Neuron (in vitro differentiated cells): Measurements from ENCODE around the gene ZNF318.
"Not testable (repeated sequence)": the region's sequence is repeated elsewhere in the genome, so short reads cannot be mapped to it uniquely, and the experiment has no call there.

ENCODE experiments used
- H2AFZ ChIP-seq: one replicate; pipeline ENCODE4 v1.6.1; 2013; ENCODE audit warnings: low read depth, mild to moderate bottlenecking, inconsistent platforms, low read length, moderate library complexity
- H3K27me3 ChIP-seq: one replicate; pipeline ENCODE4 v1.6.1; 2013; ENCODE audit warnings: low read length; ENCODE audit not compliant: insufficient read depth
- H3K36me3 ChIP-seq: one replicate; pipeline ENCODE4 v1.6.1; 2013; ENCODE audit warnings: low read length; ENCODE audit not compliant: insufficient read depth
- H3K4me1 ChIP-seq: one replicate; pipeline ENCODE4 v1.6.1; 2013; ENCODE audit warnings: low read length; ENCODE audit not compliant: insufficient read depth
- H3K4me3 ChIP-seq: 2 replicates; pipeline ENCODE4 v1.5.1; 2013; ENCODE audit warnings: mild to moderate bottlenecking, low read length, moderate library complexity
- H3K9me3 ChIP-seq: one replicate; pipeline ENCODE4 v1.6.1; 2013; ENCODE audit warnings: low read length

The ZNF318 gene

DNA sequence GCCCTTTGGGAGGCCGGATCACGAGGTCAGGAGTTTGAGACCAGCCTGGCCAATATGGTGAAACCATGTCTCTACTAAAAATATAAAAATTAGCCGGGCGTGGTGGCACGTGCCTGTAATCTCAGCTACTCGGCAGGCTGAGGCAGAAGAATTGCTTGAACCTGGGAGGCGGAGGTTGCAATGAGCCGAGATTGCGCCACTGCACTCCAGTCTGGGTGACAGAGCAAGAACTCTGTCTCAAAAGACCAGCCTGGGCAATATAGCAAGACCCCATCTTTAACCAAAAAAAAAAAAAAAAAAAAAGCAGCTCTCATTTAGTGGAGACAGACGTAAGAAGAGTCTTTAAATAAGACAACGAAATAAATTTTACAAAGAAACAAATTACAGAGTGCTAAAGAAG is 23.2 kb downstream of the ZNF318 start:
- H3K36me3 ChIP-seq, result peaks cover 69% of the 10 kb centered on the region
- H3K4me3 ChIP-seq, H2AFZ ChIP-seq, H3K4me1 ChIP-seq, H3K27me3 ChIP-seq, H3K9me3 ChIP-seq: not testable (repeated sequence)

DNA sequence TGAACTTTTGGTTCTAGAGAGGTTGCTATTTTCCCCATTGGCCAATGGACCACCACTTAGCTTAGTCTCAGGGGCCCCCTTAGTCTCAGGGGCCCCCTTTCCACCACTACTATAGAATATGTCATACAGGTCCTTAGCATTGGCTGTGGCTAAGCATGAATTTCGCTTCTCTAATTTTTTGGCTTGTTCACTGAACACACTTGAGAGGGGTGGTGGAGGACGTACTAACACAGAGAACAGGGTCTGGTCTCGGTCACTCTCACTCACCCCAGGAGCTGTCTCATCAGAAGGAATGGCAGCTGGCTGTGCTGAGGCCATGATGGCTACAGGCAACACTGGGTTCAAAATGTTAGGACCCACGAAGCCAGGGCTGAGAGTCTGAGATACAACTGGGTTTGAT is 30.3 kb downstream of the ZNF318 start:
- H3K27me3 ChIP-seq, result no peaks in the 10 kb centered on the region
- no peak overlapping the region for H2AFZ ChIP-seq
- no peaks in the 10 kb centered on the region for H3K4me1 ChIP-seq
- H3K36me3 ChIP-seq, result peaks cover 67% of the 10 kb centered on the region
- H3K9me3 ChIP-seq, result no peaks in the 10 kb centered on the region
- H3K4me3 ChIP-seq, result no peak overlapping the region

DNA sequence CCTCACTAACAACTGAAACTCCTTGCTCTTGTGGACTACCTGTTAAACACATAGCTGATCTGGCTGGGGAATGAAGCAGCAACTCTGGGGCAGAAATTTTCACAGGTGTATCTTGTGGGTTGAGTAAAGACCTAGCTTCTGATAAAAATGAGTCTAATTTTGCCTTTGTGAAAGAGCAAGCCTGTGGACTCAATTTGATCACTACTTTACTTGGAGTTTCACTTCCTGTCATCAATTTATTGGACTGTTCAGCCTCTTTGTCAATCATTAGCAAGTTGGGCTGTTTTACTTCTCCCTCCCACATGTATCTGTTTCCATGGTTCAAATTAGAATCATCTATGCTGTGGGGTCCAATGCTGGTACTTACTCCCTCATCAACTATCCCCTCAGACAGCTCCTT is 31.2 kb downstream of the ZNF318 start:
- Histone ChIP-seq H3K4me1 (no peaks in the 10 kb centered on the region), H3K4me3 (no peak overlapping the region), H2AFZ (no peak overlapping the region), H3K9me3 (no peaks in the 10 kb centered on the region), H3K27me3 (no peaks in the 10 kb centered on the region), H3K36me3 (peaks cover 61% of the 10 kb centered on the region)

DNA sequence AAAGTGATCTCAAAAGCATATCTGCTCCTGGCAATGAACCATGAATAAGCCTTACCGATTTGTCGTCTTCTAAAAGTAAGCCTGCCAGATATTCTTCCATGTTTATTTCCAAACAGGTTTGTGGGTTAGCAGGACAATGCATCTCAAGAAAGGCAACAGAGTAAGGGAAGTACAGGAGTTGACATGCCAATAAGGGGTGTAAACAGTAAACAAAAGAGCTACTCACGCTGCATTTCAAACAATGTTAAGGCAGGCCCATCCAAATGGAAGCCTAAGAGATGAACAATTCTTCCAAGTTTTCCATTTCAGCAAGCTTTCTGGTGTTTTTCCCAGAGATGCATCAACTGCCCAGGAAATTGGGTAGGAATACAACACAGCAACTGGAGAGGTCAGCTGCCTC is 33.1 kb downstream of the ZNF318 start:
- Histone ChIP-seq H3K36me3 (peaks cover 44% of the 10 kb centered on the region), H3K4me1 (no peaks in the 10 kb centered on the region), H3K9me3 (no peaks in the 10 kb centered on the region), H3K27me3 (no peaks in the 10 kb centered on the region), H3K4me3 (no peak overlapping the region), H2AFZ (no peak overlapping the region)

DNA sequence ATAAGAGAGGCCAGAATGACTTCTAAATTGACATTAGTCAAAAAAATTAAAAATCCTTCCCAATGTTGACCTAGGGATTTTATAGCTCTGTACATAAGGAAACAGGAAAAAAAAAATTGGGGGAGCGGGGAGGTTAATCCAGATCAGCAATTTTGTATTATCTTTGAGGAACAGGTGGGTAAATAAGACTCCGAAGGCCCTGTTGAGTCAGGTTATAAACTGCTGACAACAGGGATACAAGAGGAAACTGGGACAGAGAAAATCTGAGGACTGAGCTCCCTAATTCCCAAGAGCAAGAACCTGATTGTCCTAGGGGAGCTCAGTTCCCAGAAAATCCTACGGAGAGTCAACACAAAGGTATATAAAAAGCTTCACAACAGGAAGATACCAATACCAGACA is 34.0 kb downstream of the ZNF318 start:
- no peaks in the 10 kb centered on the region for H3K27me3 ChIP-seq
- H3K9me3 ChIP-seq, result no peaks in the 10 kb centered on the region
- H3K4me1 ChIP-seq, result no peaks in the 10 kb centered on the region
- no peak overlapping the region for H3K4me3 ChIP-seq
- H3K36me3 ChIP-seq, result peaks cover 39% of the 10 kb centered on the region
- no peak overlapping the region for H2AFZ ChIP-seq

DNA sequence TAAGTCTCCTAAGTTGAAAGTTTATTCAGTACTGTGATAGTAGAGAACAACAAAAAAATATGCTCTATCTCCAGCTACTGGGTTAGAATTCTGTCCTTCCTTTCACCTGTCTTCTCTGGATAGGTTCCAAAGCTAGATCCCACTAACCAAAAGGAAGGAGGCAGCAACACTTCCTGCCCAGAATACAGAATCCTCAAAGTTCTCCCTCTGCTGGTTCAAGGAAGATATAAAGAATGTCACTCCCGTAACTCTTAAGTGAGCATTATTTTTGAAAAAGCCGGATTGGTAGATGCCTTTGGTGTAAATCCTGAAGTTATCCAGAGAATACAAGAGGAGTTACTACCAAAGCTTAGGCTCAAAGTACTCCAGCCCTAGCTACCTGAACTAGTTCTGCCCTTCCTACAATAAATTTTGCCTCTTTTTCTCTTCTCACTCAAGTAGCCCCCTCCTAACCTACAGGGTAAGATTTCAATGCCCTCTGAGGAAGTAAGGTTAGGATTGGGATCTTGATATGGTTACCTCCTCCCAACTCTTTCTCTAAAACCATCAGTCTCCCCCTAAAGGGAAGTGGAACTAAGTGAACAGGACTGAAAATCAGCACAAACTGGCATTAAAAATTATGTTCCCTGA is 34.9 kb downstream of the ZNF318 start:
- Histone ChIP-seq H3K36me3 (peaks cover 31% of the 10 kb centered on the region), H3K9me3 (no peaks in the 10 kb centered on the region), H3K4me3 (no peak overlapping the region), H3K27me3 (no peaks in the 10 kb centered on the region), H3K4me1 (no peaks in the 10 kb centered on the region), H2AFZ (no peak overlapping the region)

DNA sequence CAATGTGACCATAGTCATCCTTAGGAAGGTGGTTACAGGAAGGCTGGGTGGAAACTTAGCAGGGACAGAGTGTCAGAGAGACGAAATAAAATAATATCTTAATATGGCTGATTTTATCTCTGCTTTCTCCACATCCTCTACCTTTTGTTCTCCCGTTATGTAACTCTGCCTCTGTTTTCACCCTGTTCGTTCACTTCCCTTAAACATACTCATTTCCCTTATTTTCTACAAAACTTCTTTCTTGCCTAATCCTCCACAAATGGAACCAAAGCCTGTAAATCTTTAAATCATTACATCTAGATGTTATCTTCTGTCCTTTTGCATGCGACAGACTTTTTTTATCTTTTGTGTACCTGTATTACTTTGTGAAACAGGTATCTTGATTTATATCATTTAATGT is 37.6 kb downstream of the ZNF318 start:
- Histone ChIP-seq H3K27me3 (no peaks in the 10 kb centered on the region), H3K4me3 (no peak overlapping the region), H2AFZ (no peak overlapping the region), H3K4me1 (no peaks in the 10 kb centered on the region), H3K9me3 (no peaks in the 10 kb centered on the region), H3K36me3 (peaks cover 5% of the 10 kb centered on the region)

DNA sequence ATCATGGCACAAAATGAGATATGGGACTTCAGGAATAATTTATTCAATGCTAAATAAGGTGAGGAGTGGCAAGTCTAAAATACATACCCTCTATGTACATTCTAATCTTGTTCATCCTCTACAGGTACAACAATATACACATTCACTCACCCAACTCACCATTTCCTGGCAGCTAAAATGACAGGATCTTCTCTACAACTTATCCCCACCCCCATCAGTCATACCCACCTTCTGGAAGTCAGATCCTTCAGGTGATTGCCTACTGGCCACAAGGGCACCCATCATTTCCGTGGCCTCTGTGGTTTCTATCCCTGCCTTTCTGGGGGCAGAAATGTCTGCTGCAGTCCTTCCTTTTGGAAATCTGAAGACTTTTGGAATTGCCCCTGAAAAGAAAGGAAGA is 38.0 kb downstream of the ZNF318 start:
- H2AFZ ChIP-seq, result no peak overlapping the region
- H3K9me3 ChIP-seq, result no peaks in the 10 kb centered on the region
- no peaks in the 10 kb centered on the region for H3K4me1 ChIP-seq
- H3K27me3 ChIP-seq, result no peaks in the 10 kb centered on the region
- peaks cover 3% of the 10 kb centered on the region for H3K36me3 ChIP-seq
- no peak overlapping the region for H3K4me3 ChIP-seq

DNA sequence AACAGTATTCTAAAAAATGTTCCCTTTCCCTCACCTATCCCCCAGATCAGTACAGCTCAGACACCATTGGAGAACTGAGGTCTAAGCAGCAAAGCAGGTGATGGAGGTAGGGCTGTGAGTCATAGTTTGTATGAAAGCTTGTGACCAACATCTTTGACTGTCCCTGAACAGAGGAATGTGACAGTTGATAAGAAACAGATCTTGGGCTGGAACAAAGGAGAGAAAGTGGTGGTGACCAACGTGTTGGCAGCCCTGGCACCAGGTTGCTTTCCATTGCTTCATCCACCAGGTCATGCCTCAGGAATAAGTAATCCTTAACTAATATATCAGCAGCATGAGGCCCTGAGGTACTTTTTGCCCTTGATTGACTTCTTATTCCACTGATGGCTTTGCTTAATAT is 40.9 kb downstream of the ZNF318 start:
- Histone ChIP-seq H3K36me3 (no peaks in the 10 kb centered on the region), H3K4me3 (no peak overlapping the region), H3K27me3 (no peaks in the 10 kb centered on the region), H3K4me1 (no peaks in the 10 kb centered on the region), H2AFZ (no peak overlapping the region), H3K9me3 (no peaks in the 10 kb centered on the region)

DNA sequence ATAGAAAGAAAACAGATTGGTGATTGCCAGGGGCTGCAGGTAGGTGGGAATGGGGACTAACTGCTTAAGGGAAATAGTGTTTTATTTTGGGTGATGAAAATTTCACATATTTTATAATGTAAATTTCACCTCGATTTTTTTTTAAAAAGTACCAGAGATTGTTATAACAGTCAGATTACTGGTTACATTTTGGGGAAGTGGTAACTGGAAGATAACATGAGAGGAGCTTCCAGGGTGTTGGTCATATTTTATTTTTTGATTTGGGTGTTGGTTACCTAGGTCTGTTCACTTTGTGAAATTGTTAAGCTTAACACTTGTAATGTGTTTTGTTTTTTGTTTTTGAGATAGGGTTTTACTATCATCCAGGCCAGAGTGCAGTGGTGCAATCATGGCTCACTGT is 43.6 kb downstream of the ZNF318 start:
- Histone ChIP-seq H3K27me3 (no peaks in the 10 kb centered on the region), H3K4me3 (no peak overlapping the region), H3K36me3 (no peaks in the 10 kb centered on the region), H2AFZ (no peak overlapping the region), H3K4me1 (no peaks in the 10 kb centered on the region), H3K9me3 (no peaks in the 10 kb centered on the region)

DNA sequence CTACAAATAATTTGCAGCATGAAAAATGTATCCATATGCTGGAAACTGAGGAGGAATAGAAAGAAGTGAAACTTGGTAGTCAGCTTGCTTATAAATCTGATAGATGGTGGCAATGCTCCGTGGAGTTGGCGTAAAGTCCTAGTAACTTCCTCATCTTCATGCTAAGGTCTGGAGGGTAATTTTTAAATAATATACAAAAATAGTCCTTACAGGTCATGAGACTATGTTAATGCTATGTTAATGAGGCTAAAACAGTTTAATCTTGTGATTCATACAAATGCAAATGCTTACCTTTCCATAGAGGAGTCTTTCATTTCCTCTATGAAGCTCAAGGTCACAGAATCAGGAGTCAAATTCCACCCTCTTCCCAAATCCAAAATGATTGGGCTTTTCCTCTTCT is 51.4 kb downstream of the ZNF318 start:
- Histone ChIP-seq H3K9me3 (no peaks in the 10 kb centered on the region), H3K4me3 (no peak overlapping the region), H3K27me3 (no peaks in the 10 kb centered on the region), H3K36me3 (no peaks in the 10 kb centered on the region), H3K4me1 (no peaks in the 10 kb centered on the region), H2AFZ (no peak overlapping the region)

DNA sequence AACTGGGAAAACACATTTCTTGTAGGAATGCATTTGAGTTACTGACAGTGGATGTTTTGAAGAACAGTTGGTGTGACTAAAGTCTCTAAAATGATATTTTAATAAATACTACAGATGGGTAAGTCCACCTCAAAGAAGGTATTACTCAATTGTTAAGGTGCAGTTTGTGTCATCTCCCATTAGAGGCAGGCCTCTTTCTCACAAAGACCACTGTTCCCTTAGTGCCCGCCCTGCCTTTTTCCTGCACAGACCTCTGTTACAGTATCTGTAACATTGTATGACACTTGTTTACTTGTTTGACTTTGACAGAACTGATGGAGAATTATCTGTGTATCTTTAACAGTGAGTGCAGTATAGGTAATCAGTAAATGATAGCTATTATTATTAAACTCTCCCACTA is 55.6 kb downstream of the ZNF318 start:
- Histone ChIP-seq H2AFZ (no peak overlapping the region), H3K9me3 (no peaks in the 10 kb centered on the region), H3K36me3 (no peaks in the 10 kb centered on the region), H3K4me1 (no peaks in the 10 kb centered on the region), H3K4me3 (no peak overlapping the region), H3K27me3 (peaks cover 7% of the 10 kb centered on the region)

DNA sequence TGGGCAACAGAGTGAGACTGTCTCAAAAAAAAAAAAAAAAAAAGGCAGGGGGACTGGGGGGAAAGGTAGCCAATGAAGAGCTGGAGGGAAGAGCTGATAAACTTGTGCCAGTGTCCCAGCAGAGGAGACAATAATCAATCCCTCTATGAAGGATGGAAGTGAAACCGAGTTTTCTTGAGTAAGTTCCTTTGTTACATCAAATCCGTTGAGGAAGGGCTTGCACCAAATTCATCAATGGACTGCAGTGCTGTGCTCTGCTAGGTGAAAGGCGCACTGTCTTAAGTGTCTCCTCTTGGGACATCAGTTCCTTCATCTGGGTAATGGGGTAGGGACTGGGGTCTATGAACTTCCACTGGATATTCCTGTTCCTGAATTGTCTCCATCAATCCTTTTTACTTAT is 57.8 kb downstream of the ZNF318 start:
- H3K4me3 ChIP-seq, result no peak overlapping the region
- no peaks in the 10 kb centered on the region for H3K4me1 ChIP-seq
- H3K9me3 ChIP-seq, result no peaks in the 10 kb centered on the region
- peaks cover 25% of the 10 kb centered on the region for H3K27me3 ChIP-seq
- no peak overlapping the region for H2AFZ ChIP-seq
- no peaks in the 10 kb centered on the region for H3K36me3 ChIP-seq

DNA sequence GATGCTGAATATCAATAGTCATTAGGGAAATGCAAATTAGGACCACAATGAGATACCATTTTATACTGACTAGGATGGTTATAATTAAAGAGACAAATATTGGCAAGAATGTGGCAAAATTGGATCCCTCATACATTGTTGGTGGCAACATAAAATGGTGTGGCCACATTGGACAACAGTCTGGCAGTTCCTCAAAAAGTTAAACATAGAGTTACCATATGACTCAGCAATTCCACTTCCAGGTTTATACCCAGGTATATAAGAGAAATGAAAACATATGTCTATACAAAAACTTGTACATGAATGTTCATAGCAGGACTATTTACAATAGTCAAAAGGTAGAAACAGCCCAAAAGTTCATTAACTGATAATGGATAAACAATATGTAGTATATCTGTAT is 58.8 kb downstream of the ZNF318 start:
- Histone ChIP-seq H3K4me1 (no peaks in the 10 kb centered on the region), H2AFZ (no peak overlapping the region), H3K9me3 (no peaks in the 10 kb centered on the region), H3K36me3 (no peaks in the 10 kb centered on the region), H3K27me3 (peaks cover 30% of the 10 kb centered on the region), H3K4me3 (no peak overlapping the region)
